H9 (cell line): Measurements from ENCODE around the gene LIN9. TPM values are rescaled to one million over a fixed set of nuclear protein-coding genes. Genes with fewer than 3 reads are reported as not detected.
A peak's percentile ranks its signal among the peaks of the same experiment; 100 is the strongest.

ENCODE experiments used
- DNase-seq: peaks from one replicate; pipeline ENCODE4 v3.0.0-alpha.2; 2017
- H2AFZ ChIP-seq: one replicate; pipeline ENCODE4 v1.6.1; 2013; ENCODE audit warnings: mild to moderate bottlenecking, low read length, control low read depth, moderate library complexity
- H2AK5ac ChIP-seq: 2 replicates; pipeline ENCODE4 v1.6.1; 2013; ENCODE audit warnings: low read length, control low read depth, mixed read lengths; ENCODE audit not compliant: insufficient read length
- H2BK120ac ChIP-seq: one replicate; pipeline ENCODE4 v1.6.1; 2013; ENCODE audit warnings: low read depth, mild to moderate bottlenecking, low read length, control low read depth, inconsistent platforms; ENCODE audit not compliant: poor library complexity, severe bottlenecking
- H2BK12ac ChIP-seq: 2 replicates; pipeline ENCODE4 v1.6.1; 2013; ENCODE audit warnings: low read length, control low read depth, mixed read lengths, low read depth; ENCODE audit not compliant: insufficient read length
- H2BK15ac ChIP-seq: 2 replicates; pipeline ENCODE4 v1.6.1; 2013; ENCODE audit warnings: low read depth, low read length, control low read depth
- H2BK20ac ChIP-seq: one replicate; pipeline ENCODE4 v1.6.1; 2013; ENCODE audit warnings: low read depth, mild to moderate bottlenecking, low read length, control low read depth, inconsistent platforms; ENCODE audit not compliant: poor library complexity, severe bottlenecking
- H2BK5ac ChIP-seq: 2 replicates; pipeline ENCODE4 v1.6.1; 2013; ENCODE audit warnings: low read length, control low read depth, mixed read lengths; ENCODE audit not compliant: insufficient read length
- H3K14ac ChIP-seq: 2 replicates; pipeline ENCODE4 v1.6.1; 2013; ENCODE audit warnings: low read length, control low read depth; ENCODE audit not compliant: insufficient read depth
- H3K18ac ChIP-seq: 2 replicates; pipeline ENCODE4 v1.6.1; 2013; ENCODE audit warnings: low read depth, mild to moderate bottlenecking, mixed read lengths, low read length, control low read depth; ENCODE audit not compliant: insufficient read length
- H3K23ac ChIP-seq: 2 replicates; pipeline ENCODE4 v1.6.1; 2013; ENCODE audit warnings: low read length, control low read depth, mixed read lengths, low read depth; ENCODE audit not compliant: insufficient read length
- H3K23me2 ChIP-seq: 2 replicates; pipeline ENCODE4 v1.6.1; 2013; ENCODE audit warnings: low read depth, mild to moderate bottlenecking, mixed read lengths, low read length, control low read depth; ENCODE audit not compliant: insufficient read length, poor library complexity, severe bottlenecking
- H3K27ac ChIP-seq: 2 replicates; pipeline ENCODE4 v1.5.1; 2013; ENCODE audit warnings: low read length, control low read depth, mixed read lengths, low read depth; ENCODE audit not compliant: insufficient read length
- H3K27me3 ChIP-seq: 2 replicates; pipeline ENCODE4 v1.6.1; 2013; ENCODE audit warnings: low read length, control low read depth, inconsistent platforms; ENCODE audit not compliant: insufficient read depth
- H3K4ac ChIP-seq: 2 replicates; pipeline ENCODE4 v1.6.1; 2013; ENCODE audit warnings: low read depth, mild to moderate bottlenecking, control low read depth, inconsistent platforms, low read length, moderate library complexity
- H3K4me1 ChIP-seq: 2 replicates; pipeline ENCODE4 v1.6.1; 2013; ENCODE audit warnings: low read length, control low read depth, inconsistent platforms; ENCODE audit not compliant: insufficient read depth
- H3K4me2 ChIP-seq: 2 replicates; pipeline ENCODE4 v1.6.1; 2013; ENCODE audit warnings: low read length, control low read depth, mixed read lengths; ENCODE audit not compliant: insufficient read length, insufficient read depth
- H3K56ac ChIP-seq: 2 replicates; pipeline ENCODE4 v1.6.1; 2013; ENCODE audit warnings: low read depth, mild to moderate bottlenecking, mixed read lengths, low read length, control low read depth; ENCODE audit not compliant: insufficient read length
- H3K79me1 ChIP-seq: 2 replicates; pipeline ENCODE4 v1.6.1; 2013; ENCODE audit warnings: low read depth, mild to moderate bottlenecking, moderate library complexity, low read length, control low read depth, inconsistent platforms; ENCODE audit not compliant: insufficient read depth, poor library complexity, severe bottlenecking
- H3K79me2 ChIP-seq: 2 replicates; pipeline ENCODE4 v1.6.1; 2013; ENCODE audit warnings: low read length, control low read depth, inconsistent platforms; ENCODE audit not compliant: insufficient read depth
- H3K9ac ChIP-seq: 2 replicates; pipeline ENCODE4 v1.6.1; 2013; ENCODE audit warnings: low read length, control low read depth, mixed read lengths; ENCODE audit not compliant: insufficient read length; ENCODE audit errors: extremely low read depth
- H3K9me3 ChIP-seq: one replicate; pipeline ENCODE4 v1.6.1; 2013; ENCODE audit warnings: low read depth, low read length, inconsistent platforms; ENCODE audit not compliant: control insufficient read depth
- H3T11ph ChIP-seq: one replicate; pipeline ENCODE4 v1.6.1; 2013; ENCODE audit warnings: mild to moderate bottlenecking, low read length, control low read depth, inconsistent platforms
- H4K20me1 ChIP-seq: one replicate; pipeline ENCODE4 v1.6.1; 2013; ENCODE audit not compliant: control insufficient read depth, insufficient read length, insufficient read depth
- H4K5ac ChIP-seq: 2 replicates; pipeline ENCODE4 v1.6.1; 2013; ENCODE audit warnings: low read depth, mild to moderate bottlenecking, mixed read lengths, low read length, control low read depth; ENCODE audit not compliant: insufficient read length
- H4K8ac ChIP-seq: replicated peaks from 2 replicates; pipeline ENCODE4 v1.6.1; 2013; ENCODE audit warnings: low read length, control low read depth, mixed read lengths, low read depth; ENCODE audit not compliant: insufficient read length
- H4K91ac ChIP-seq: 2 replicates; pipeline ENCODE4 v1.6.1; 2013; ENCODE audit warnings: low read depth, mild to moderate bottlenecking, moderate library complexity, mixed read lengths, low read length, control low read depth; ENCODE audit not compliant: insufficient read length
- H3K27ac Mint-ChIP-seq, 3 experiments: 2 replicates in 2 of 3; 3 replicates in 1 of 3; pipeline ENCODE4 v1.8.0; 2020 to 2021; ENCODE audit warnings: mixed read lengths in 3 of 3, mild to moderate bottlenecking in 1 of 3, moderate library complexity in 1 of 3
- H3K27me3 Mint-ChIP-seq: 2 replicates; pipeline ENCODE4 v1.8.0; 2021; ENCODE audit warnings: low read depth, mild to moderate bottlenecking, moderate library complexity, mixed read lengths
- H3K36me3 Mint-ChIP-seq, 3 experiments: 2 replicates in 2 of 3; 3 replicates in 1 of 3; pipeline ENCODE4 v1.8.0; 2020 to 2021; ENCODE audit warnings: low read depth in 3 of 3, mixed read lengths in 3 of 3; ENCODE audit not compliant: insufficient read depth in 1 of 3
- H3K4me1 Mint-ChIP-seq, 2 experiments: 2 replicates each; pipeline ENCODE4 v1.8.0; 2020; ENCODE audit warnings: mixed read lengths in 2 of 2
- H3K4me3 Mint-ChIP-seq, 2 experiments: 2 replicates in 1 of 2; 3 replicates in 1 of 2; pipeline ENCODE4 v1.8.0; 2020 to 2021; ENCODE audit warnings: mild to moderate bottlenecking in 2 of 2, mixed read lengths in 2 of 2, moderate library complexity in 1 of 2
- H3K9me3 Mint-ChIP-seq, 2 experiments: 2 replicates in 1 of 2; 3 replicates in 1 of 2; pipeline ENCODE4 v1.8.0; 2020; ENCODE audit warnings: mild to moderate bottlenecking in 2 of 2, mixed read lengths in 2 of 2, moderate library complexity in 1 of 2
- WGBS: extraction: QIAGEN DNeasy Blood & Tissue Kit; methylation state at CpG from one replicate; pipeline ENCODE4 v1.1.7; 2013; ENCODE audit warnings: missing lambda C conversion rate, low lambda C conversion rate, mixed read lengths; ENCODE audit not compliant: insufficient read length; ENCODE audit errors: extremely low coverage; 5-methylcytosine and 5-hydroxymethylcytosine counted together
- total RNA-seq: library from RNA; stranded (reverse); gene quantifications from 2 replicates; pipeline ENCODE4 v1.2.1, GENCODE V29; 2021
- TF ChIP-seq, protein P1 (sequence below): fragments of 200-600 bp; sonication (generic); conservative IDR thresholded peaks from 3 replicates; pipeline ENCODE4 v1.8.0; 2021; ENCODE audit warnings: antibody characterized with exemption, mild to moderate bottlenecking

LIN9 gene
- total RNA-seq, 1 experiment from 2014 or later = 9.5 TPM

GRCh38 chr1:226349081-226349480, 40.1 kb upstream of the LIN9 start:
- no peak for DNase-seq
- no peak overlapping the region for H3K4me3 Mint-ChIP-seq
- TF ChIP-seq, protein P1, sequence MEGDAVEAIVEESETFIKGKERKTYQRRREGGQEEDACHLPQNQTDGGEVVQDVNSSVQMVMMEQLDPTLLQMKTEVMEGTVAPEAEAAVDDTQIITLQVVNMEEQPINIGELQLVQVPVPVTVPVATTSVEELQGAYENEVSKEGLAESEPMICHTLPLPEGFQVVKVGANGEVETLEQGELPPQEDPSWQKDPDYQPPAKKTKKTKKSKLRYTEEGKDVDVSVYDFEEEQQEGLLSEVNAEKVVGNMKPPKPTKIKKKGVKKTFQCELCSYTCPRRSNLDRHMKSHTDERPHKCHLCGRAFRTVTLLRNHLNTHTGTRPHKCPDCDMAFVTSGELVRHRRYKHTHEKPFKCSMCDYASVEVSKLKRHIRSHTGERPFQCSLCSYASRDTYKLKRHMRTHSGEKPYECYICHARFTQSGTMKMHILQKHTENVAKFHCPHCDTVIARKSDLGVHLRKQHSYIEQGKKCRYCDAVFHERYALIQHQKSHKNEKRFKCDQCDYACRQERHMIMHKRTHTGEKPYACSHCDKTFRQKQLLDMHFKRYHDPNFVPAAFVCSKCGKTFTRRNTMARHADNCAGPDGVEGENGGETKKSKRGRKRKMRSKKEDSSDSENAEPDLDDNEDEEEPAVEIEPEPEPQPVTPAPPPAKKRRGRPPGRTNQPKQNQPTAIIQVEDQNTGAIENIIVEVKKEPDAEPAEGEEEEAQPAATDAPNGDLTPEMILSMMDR = no peak
- H3K23ac ChIP-seq = no peak overlapping the region
- no peaks in the 10 kb centered on the region for H3K27me3 Mint-ChIP-seq
- no peak overlapping the region for H4K5ac ChIP-seq
- H2BK20ac ChIP-seq = no peak overlapping the region
- no peak overlapping the region for H2AFZ ChIP-seq
- no peaks in the 10 kb centered on the region; the same call in 1 of the 2 replicates for H3K4me1 ChIP-seq
- no CpG with 5 or more reads among the region's 11 CpGs for WGBS
- H3K23me2 ChIP-seq = no peaks in the 10 kb centered on the region
- no peak overlapping the region for H2BK12ac ChIP-seq
- H3K9me3 Mint-ChIP-seq = no peaks in the 10 kb centered on the region
- H3K4me1 Mint-ChIP-seq = peaks cover 2 to 8% of the 10 kb centered on the region in 2 experiments; a peak in 3 of 4 replicates
- H3K9me3 ChIP-seq = no peaks in the 10 kb centered on the region
- no peaks in the 10 kb centered on the region for H3K79me1 ChIP-seq
- peak overlapping the region in 1 of 3 experiments; percentile 89; a peak in 2 of 7 replicates for H3K27ac Mint-ChIP-seq
- H2AK5ac ChIP-seq = no peak overlapping the region
- H3K4ac ChIP-seq = no peak overlapping the region
- no peak overlapping the region for H3K9ac ChIP-seq
- no peaks in the 10 kb centered on the region for H4K20me1 ChIP-seq
- H3K18ac ChIP-seq = no peak overlapping the region
- no peak overlapping the region for H3K4me2 ChIP-seq
- H3K27ac ChIP-seq = no peak overlapping the region
- H3T11ph ChIP-seq = no peak overlapping the region
- no peaks in the 10 kb centered on the region for H3K36me3 Mint-ChIP-seq
- no peak overlapping the region for H4K91ac ChIP-seq
- no peak overlapping the region for H2BK5ac ChIP-seq
- no peaks in the 10 kb centered on the region for H3K79me2 ChIP-seq
- H3K27me3 ChIP-seq = no peaks in the 10 kb centered on the region
- no peak overlapping the region for H3K56ac ChIP-seq
- no peak overlapping the region for H2BK120ac ChIP-seq
- H4K8ac ChIP-seq = no peak overlapping the region
- no peak overlapping the region; the same call in 1 of the 2 replicates for H3K14ac ChIP-seq
- no peak overlapping the region for H2BK15ac ChIP-seq
